HG02884 (cell line): ENCODE measurements around the gene CYBA.

Source experiments
- ATAC-seq: cut with Tn5 transposase; IDR thresholded peaks from one replicate; pipeline ENCODE4 v1.9.1; 2021; ENCODE audit warnings: mild to moderate bottlenecking, moderate library complexity; ENCODE audit not compliant: unreplicated experiment

The CYBA gene

DNA sequence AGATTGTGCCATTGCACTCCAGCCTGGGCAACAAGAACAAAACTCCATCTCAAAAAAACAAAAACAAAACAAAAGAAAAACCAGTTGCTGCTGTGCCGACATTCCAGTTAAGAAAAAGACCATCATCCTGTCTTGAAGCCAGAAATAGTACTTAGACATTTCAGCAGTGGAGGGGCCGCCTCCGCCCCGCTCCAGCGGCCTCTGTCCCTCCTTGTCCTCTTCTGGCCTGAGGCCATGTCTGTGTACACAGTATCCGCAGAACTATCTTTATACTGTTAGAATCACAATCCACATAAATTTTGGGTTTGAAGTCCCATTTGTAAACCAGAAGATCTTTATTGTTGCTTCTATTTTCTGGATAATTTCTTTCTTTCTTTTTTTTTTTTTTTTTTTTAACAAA is 55.8 kb downstream of the CYBA start:
- ATAC-seq, result no peak

DNA sequence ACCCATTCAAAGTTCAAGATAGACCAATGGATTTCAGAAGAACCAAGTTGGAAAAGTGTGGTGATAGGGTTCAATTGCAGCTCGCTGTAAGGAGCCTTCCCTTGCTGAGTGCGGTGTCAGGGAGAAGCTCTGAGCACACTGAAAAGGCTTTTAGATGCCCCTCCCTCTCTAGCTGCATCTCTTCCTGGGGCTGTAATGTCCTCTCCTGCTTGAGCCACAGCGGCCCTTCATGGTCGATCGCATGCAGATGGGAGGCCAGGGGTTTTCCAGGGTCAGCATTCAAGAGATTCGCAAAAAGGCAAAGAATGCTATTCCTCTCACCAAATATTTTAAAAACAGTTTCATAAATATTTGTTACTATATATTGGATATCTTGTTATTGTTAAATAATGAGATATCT is 56.9 kb downstream of the CYBA start:
- ATAC-seq, result no peak

DNA sequence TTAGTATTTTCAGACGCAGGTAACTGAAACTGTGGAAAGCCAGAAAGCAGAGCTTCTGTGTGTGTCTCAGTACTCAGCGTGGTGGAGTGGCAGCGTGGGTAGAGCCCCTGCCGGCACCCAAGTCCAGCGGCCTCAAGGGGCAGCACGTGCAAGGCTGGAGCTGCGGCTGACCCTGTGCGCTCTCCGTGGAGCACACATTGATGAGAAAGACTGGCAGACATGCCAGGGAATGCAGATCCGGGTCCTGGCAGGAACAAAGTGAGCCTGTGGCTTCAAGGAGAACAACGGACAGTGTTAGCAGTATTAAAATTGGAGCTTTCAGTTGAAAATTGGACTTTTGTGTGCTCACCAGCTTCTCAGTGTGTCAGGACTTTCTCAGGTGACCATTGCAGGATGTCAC is 57.4 kb downstream of the CYBA start:
- no peak for ATAC-seq
